ENCODE data around the gene TRPM1. TPM values are rescaled to one million over a fixed set of nuclear protein-coding genes. Genes with fewer than 3 reads are reported as not detected.

The TRPM1 gene
- total RNA-seq, 2 donors from 2014 or later: not detected

DNA sequence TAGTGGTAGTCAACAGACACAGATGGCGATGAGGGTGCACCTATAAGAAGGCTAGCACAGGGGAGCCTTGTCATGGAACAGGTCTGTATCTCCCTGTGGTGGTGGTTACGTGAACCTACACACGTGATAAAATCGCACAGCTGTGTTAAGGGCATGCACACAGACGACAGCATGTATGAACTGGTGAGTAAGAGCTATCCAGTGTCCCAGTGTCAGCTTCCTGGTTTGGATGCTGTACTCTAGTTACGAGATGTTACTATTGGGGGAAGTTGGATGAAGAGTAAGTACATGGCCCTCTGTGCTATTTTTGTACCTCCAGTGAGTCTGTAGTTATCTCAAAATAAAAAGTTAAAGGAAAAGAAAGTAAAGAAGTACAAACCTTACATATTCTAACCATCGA, 148.3 kb downstream of the TRPM1 start:
- TF ChIP-seq, protein P1, sequence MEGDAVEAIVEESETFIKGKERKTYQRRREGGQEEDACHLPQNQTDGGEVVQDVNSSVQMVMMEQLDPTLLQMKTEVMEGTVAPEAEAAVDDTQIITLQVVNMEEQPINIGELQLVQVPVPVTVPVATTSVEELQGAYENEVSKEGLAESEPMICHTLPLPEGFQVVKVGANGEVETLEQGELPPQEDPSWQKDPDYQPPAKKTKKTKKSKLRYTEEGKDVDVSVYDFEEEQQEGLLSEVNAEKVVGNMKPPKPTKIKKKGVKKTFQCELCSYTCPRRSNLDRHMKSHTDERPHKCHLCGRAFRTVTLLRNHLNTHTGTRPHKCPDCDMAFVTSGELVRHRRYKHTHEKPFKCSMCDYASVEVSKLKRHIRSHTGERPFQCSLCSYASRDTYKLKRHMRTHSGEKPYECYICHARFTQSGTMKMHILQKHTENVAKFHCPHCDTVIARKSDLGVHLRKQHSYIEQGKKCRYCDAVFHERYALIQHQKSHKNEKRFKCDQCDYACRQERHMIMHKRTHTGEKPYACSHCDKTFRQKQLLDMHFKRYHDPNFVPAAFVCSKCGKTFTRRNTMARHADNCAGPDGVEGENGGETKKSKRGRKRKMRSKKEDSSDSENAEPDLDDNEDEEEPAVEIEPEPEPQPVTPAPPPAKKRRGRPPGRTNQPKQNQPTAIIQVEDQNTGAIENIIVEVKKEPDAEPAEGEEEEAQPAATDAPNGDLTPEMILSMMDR (IDR thresholded peaks at IDR 0.05): no peak
- no peak for TF ChIP-seq POLR2A (IDR thresholded peaks at IDR 0.05)
- Histone ChIP-seq H3K27me3 (no peaks in the 10 kb centered on the region), H3K9me3 (no peaks in the 10 kb centered on the region), H3K36me3 (replicated peaks in 1 of 2; ENCODE audit: insufficient read depth in 1 of 2, low read depth in 2 of 2) (peaks cover 21 to 55% of the 10 kb centered on the region in 2 donors), H3K4me3 (no peak overlapping the region), H3K4me1 (no peaks in the 10 kb centered on the region), H3K27ac (no peak overlapping the region)
- DNase-seq: no peak
- intact Hi-C loops (cut with DNase I): no loop called here
- 88 to 95% methylated on average over 7 of the region's 7 CpGs for WGBS, 2 donors
- ATAC-seq: no peak

MicroRNAs encoded within 50 kb of the gene (microRNA counts, 767-probe panel; counts per million panel counts)
- 0 to 736 counts per million in 2 donors for microRNA hsa-miR-211-5p

Small RNA genes within 50 kb of the gene (microRNA-seq; reads per million reads assigned to microRNA genes)
- gene MIR211 (ENCODE audit: borderline number of aligned reads in 2 of 2, borderline replicate concordance in 2 of 2): 0 to 0.47 reads per million in 2 donors

Small RNA genes within 50 kb of the gene (small RNA-seq; reads per million reads assigned to genes)
- gene MIR211 (not detected), gene RNU6-466P (not detected)

Other genes starting within 250 kb of the TRPM1 start
- gene FAN1, start 197.8 kb downstream of the TRPM1 start, total RNA-seq: 10 to 100 TPM; 12.5 to 20.2 TPM
- gene MTMR10, start 110.1 kb downstream of the TRPM1 start, total RNA-seq: 10 to 100 TPM; 14.5 to 22.3 TPM
- gene KLF13, start 225.1 kb upstream of the TRPM1 start, total RNA-seq: 10 to 100 TPM; 25.7 to 38.4 TPM

All from body of pancreas (tissue), 4 donors.